Breast epithelium (tissue), 4 donors: ENCODE data around the gene SH2D3A. TPM values are rescaled to one million over a fixed set of nuclear protein-coding genes. Genes with fewer than 3 reads are reported as not detected.
A peak's percentile ranks its signal among the peaks of the same experiment; 100 is the strongest.
"Not testable (repeated sequence)": the region's sequence is repeated elsewhere in the genome, so short reads cannot be mapped to it uniquely, and the experiment has no call there.

ENCODE experiments used
- DNase-seq, 2 donors: peaks; one replicate each; pipeline ENCODE4 v3.0.0-alpha.2; 2019; ENCODE audit warnings: low spot score in 2 of 2
- H3K27ac ChIP-seq, 2 donors: fragments of 200-600 bp; sonication (generic) in 1 of 2; one replicate each; pipeline ENCODE4 v1.5.1; 2016 to 2019; ENCODE audit warnings: mild to moderate bottlenecking in 1 of 2
- H3K27me3 ChIP-seq, 2 donors: fragments of 200-600 bp; sonication (generic) in 1 of 2; one replicate each; pipeline versions ENCODE4 v1.5.1 to v1.6.0; 2017 to 2019; ENCODE audit warnings: control low read depth in 1 of 2, mild to moderate bottlenecking in 1 of 2
- H3K36me3 ChIP-seq: fragments of 200-600 bp; one replicate; pipeline ENCODE4 v1.5.1; 2019
- H3K4me1 ChIP-seq, 2 donors: fragments of 200-600 bp; sonication (generic); one replicate each; pipeline ENCODE4 v1.5.1; 2016 to 2019; ENCODE audit warnings: control low read depth in 1 of 2
- H3K4me3 ChIP-seq, 3 donors: fragments of 200-600 bp; sonication (generic); 1 replicate in 2 of 3; 2 replicates in 1 of 3; pipeline ENCODE4 v1.5.1; 2016 to 2019; ENCODE audit warnings: mild to moderate bottlenecking in 3 of 3, moderate library complexity in 2 of 3
- H3K9me3 ChIP-seq, 2 donors: fragments of 200-600 bp; sonication (generic) in 1 of 2; one replicate each; pipeline ENCODE4 v1.5.1; 2016 to 2019; ENCODE audit warnings: control low read depth in 1 of 2
- CTCF ChIP-seq, 3 donors: fragments of 450-650 bp; IDR thresholded peaks; one replicate each; pipeline ENCODE4 v1.5.1; 2016 to 2017; ENCODE audit warnings: antibody characterized with exemption in 3 of 3, mild to moderate bottlenecking in 3 of 3, moderate library complexity in 3 of 3
- POLR2A ChIP-seq: fragments of 450-650 bp; IDR thresholded peaks from one replicate; pipeline ENCODE4 v1.6.1; 2016; ENCODE audit warnings: antibody characterized with exemption, mild to moderate bottlenecking, moderate library complexity
- POLR2AphosphoS5 ChIP-seq, 3 donors: sonication (generic); formaldehyde crosslinking; IDR thresholded peaks; one replicate each; pipeline ENCODE4 v1.6.1; 2017; ENCODE audit warnings: antibody characterized with exemption in 3 of 3
- intact Hi-C: fragments of 100-400 bp; cut with DNase I; formaldehyde crosslinking; loops from one replicate; pipeline ENCODE4 v1.15.1; 2023; ENCODE audit warnings: low total_unique reads
- total RNA-seq, 3 donors: library from RNA; depleted of rRNA; stranded (reverse); fragments of >200 nt; gene quantifications; one replicate each; pipeline ENCODE4 v1.1.0, GENCODE V29; 2016

Gene SH2D3A
- total RNA-seq, 3 donors from 2014 or later, result 0.96 to 38.2 (median 18.4) TPM

DNA sequence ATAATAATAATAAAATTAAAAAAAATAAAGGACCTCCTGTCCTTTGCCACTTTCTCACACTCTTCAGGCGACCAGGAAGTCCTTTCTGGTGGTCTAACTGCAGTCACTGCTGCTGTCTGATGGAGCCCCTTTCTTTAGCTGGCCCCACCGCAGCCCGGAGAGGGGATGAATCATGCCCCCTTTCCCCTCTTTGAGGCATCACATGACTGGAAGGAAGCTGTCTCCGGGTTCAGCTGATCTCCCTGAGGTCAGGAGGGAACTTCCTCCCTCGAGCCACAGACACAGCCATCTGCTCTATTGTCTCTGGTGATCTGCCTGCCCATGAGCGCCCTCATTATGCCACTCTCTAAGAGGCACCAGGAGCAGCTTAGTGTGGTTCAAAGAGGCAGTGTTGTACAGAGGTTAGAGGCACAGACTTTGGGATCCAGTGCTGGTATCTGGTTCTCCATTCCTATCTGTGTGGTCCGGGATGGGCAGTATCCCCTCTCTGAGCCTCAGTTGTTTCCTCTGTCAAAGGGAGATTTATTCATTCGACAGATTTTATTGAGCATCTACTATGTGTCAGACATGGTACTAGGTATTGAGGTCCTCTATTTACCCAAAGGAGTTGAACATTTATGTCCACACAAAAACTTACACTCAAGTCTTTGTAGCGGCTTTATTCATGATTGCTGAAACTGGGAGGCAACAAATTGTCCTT is 35.3 kb upstream of the SH2D3A start:
- H3K4me1 ChIP-seq, result no peaks in the 10 kb centered on the region
- peak in 1 of 2 donors; percentile 19 for DNase-seq
- no peak overlapping the region for H3K27ac ChIP-seq
- TF ChIP-seq POLR2A, result no peak
- no peak for TF ChIP-seq CTCF (IDR thresholded peaks at IDR 0.05)
- TF ChIP-seq POLR2AphosphoS5 (IDR thresholded peaks at IDR 0.05), result no peak
- H3K4me3 ChIP-seq, result no peak overlapping the region
- H3K27me3 ChIP-seq, result no peaks in the 10 kb centered on the region
- H3K36me3 ChIP-seq, result no peaks in the 10 kb centered on the region
- H3K9me3 ChIP-seq, result no peaks in the 10 kb centered on the region
- intact Hi-C loops, result no loop called here

- no peaks in the 10 kb centered on the region for H3K4me1 ChIP-seq
- DNase-seq, result peak in 1 of 2 donors; percentile 21
- peak overlapping the region; percentile 20 to 61 (median 38) for H3K4me3 ChIP-seq
- H3K36me3 ChIP-seq, result no peaks in the 10 kb centered on the region
- H3K27ac ChIP-seq, result peak overlapping the region in 1 of 2 donors; percentile 4
- TF ChIP-seq POLR2AphosphoS5 (IDR thresholded peaks at IDR 0.05) (no peak), CTCF (IDR thresholded peaks at IDR 0.05) (no peak), POLR2A (no peak)
- H3K27me3 ChIP-seq, result no peaks in the 10 kb centered on the region
- intact Hi-C loops, result no loop called here
- H3K9me3 ChIP-seq, result no peaks in the 10 kb centered on the region
These were observed 34.4 kb upstream of the SH2D3A start for GRCh38 chr19:6801485-6802086.

DNA sequence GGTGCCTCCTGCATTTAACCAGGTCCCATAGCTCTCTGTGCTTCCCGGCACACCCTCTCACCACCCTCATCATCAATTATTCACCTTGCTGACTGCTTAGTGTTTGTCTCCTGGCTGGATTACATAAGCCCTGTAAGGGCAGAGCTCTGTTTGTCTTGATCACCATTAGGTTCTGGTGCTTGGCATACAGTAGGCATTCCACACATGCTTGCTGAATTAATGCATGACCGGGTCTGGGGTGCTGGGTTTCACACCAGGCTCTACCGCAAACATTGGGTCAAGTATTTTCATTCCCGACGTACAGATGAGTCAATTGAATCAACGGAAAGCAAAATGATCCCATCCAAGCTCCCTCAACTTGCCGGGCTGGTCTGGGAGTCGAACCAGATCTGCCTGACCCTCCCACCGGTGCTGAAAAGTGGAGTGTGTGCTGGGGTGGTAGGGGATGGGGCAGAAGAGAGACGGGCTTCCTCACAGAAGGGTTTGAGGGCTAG is 33.8 kb upstream of the SH2D3A start:
- Histone ChIP-seq H3K4me3 (peak overlapping the region; percentile 20 to 61 (median 38)), H3K9me3 (no peaks in the 10 kb centered on the region), H3K27me3 (no peaks in the 10 kb centered on the region), H3K36me3 (no peaks in the 10 kb centered on the region), H3K27ac (peak overlapping the region in 1 of 2 donors; percentile 4), H3K4me1 (no peaks in the 10 kb centered on the region)
- no peak for DNase-seq
- TF ChIP-seq POLR2A (no peak), CTCF (IDR thresholded peaks at IDR 0.05) (no peak), POLR2AphosphoS5 (IDR thresholded peaks at IDR 0.05) (no peak)
- intact Hi-C loops, result no loop called here

DNA sequence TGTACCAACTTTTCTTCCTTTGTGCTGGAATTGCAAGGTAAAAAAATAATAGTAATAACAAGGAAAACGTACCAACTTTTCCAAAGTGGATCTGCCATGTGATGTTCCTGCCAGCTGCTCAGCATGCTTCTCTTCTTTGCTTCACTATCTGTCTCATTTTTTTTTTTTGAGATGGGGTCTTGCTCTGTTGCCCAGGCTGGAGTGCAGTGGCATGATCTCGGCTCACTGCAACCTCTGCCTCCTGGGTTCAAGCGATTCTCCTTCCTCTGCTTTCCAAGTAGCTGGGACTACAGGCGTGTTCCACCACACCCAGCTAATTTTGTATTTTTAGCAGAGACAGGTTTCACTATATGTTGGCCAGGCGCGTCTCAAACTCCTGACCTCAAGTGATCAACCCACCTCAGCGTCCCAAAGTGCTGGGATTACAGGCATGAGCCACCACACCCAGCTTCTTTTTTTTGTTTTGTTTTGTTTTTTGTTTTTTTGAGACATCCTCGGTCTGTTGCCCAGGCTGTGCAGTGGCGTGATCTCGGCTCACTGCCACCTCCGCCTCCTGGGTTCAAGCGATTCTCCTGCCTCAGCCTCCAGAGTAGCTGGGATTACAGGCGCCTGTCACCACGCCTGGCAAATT is 33.0 kb upstream of the SH2D3A start:
- H3K27ac ChIP-seq, intact Hi-C loops, H3K4me3 ChIP-seq, H3K4me1 ChIP-seq, H3K27me3 ChIP-seq, H3K9me3 ChIP-seq, DNase-seq, H3K36me3 ChIP-seq: not testable (repeated sequence)

DNA sequence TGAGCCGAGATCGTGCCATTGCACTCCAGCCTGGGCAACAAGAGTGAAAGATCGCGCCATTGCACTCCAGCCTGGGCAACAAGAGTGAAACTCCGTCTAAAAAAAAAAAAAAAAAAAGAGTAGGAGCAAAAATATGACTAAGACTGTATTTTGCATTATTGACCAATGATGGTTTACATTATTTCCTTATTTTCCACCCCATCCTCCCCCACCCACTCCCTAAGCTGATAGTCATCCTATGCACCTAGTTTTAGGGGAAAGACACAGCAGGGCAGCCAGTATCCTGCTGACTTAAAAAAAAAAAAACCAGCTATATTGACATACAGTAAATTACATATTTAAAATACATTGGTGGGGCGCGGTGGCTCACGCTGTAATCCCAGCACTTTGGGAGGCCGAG is 30.4 kb upstream of the SH2D3A start:
- intact Hi-C loops, result no loop called here
- Histone ChIP-seq H3K27me3 (no peaks in the 10 kb centered on the region), H3K36me3 (no peaks in the 10 kb centered on the region), H3K9me3 (peaks cover 0 to 6% of the 10 kb centered on the region in 2 donors), H3K4me3 (no peak overlapping the region), H3K27ac (no peak overlapping the region), H3K4me1 (no peaks in the 10 kb centered on the region)
- no peak for DNase-seq
- no peak for TF ChIP-seq POLR2A
- no peak for TF ChIP-seq POLR2AphosphoS5 (IDR thresholded peaks at IDR 0.05)
- no peak for TF ChIP-seq CTCF (IDR thresholded peaks at IDR 0.05)
